ENCODE measurements around the gene SETBP1.

DNA sequence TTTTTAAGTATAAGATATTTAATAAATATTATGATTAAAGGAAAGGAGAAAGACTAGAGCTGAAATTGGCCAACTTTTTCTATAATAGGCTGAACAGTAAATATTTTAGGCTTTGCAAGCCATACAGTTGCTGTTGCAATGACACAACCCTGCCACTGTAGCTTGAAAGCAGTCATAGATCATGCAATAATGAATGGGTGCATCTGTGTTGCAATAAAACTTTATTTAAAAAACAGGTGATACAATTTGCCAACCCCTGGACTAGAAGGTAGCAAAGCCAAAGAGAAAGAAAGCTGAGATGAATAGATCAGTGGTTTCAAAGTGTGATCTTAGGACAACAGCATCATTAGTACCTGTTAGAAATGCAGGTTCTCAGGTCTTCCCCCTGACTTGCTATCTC, 219.1 kb downstream of the SETBP1 start:
- no peak for TF ChIP-seq EZH2 (IDR thresholded peaks at IDR 0.05)
- no peak for TF ChIP-seq POLR2AphosphoS5 (IDR thresholded peaks at IDR 0.05; ENCODE audit: borderline replicate concordance, low read depth, low read length)

Measured in SK-N-MC (cell line).